Renal cortical epithelial cell (primary cell): ENCODE data around the gene ZMYM4. TPM values are rescaled to one million over a fixed set of nuclear protein-coding genes. Genes with fewer than 3 reads are reported as not detected.

Source experiments
- DNase-seq: peaks from one replicate; pipeline ENCODE4 v3.0.0-alpha.2; 2011; ENCODE audit warnings: low read depth
- total RNA-seq: library from RNA; depleted of rRNA; stranded (reverse); fragments of >200 nt; gene quantifications from 2 replicates; pipeline ENCODE4 v1.2.3, GENCODE V29; 2014

Gene ZMYM4
- total RNA-seq, 1 donor from 2014 or later, result 52.3 TPM

GRCh38 chr1:35406103-35406502 lies 137.6 kb downstream of the ZMYM4 start:
- DNase-seq, result no peak

- no peak for DNase-seq
These were observed 139.2 kb downstream of the ZMYM4 start for GRCh38 chr1:35407743-35408142.

- DNase-seq, result no peak
These were observed 140.4 kb downstream of the ZMYM4 start for GRCh38 chr1:35408925-35409324.

- no peak for DNase-seq
These were observed 157.6 kb downstream of the ZMYM4 start for GRCh38 chr1:35426097-35426586.

- no peak for DNase-seq
These were observed 159.9 kb downstream of the ZMYM4 start for GRCh38 chr1:35428360-35428759.

- DNase-seq, result no peak
These were observed 162.3 kb downstream of the ZMYM4 start for GRCh38 chr1:35430762-35431161.

GRCh38 chr1:35431173-35431599 lies 162.7 kb downstream of the ZMYM4 start:
- DNase-seq, result no peak

GRCh38 chr1:35432231-35432630 lies 163.7 kb downstream of the ZMYM4 start:
- DNase-seq, result no peak

GRCh38 chr1:35433714-35434113 lies 165.2 kb downstream of the ZMYM4 start:
- DNase-seq, result no peak

- DNase-seq, result no peak
These were observed 166.2 kb downstream of the ZMYM4 start for GRCh38 chr1:35434703-35435102.

- DNase-seq, result no peak
These were observed 167.6 kb downstream of the ZMYM4 start for GRCh38 chr1:35436078-35436477.

GRCh38 chr1:35437200-35437599 lies 168.7 kb downstream of the ZMYM4 start:
- no peak for DNase-seq

- no peak for DNase-seq
These were observed 171.1 kb downstream of the ZMYM4 start for GRCh38 chr1:35439626-35440025.

GRCh38 chr1:35441926-35442579 lies 173.5 kb downstream of the ZMYM4 start:
- no peak for DNase-seq

GRCh38 chr1:35442734-35443133 lies 174.2 kb downstream of the ZMYM4 start:
- DNase-seq, result no peak

GRCh38 chr1:35443768-35444518 lies 175.4 kb downstream of the ZMYM4 start:
- no peak for DNase-seq

- DNase-seq, result no peak
These were observed 175.9 kb downstream of the ZMYM4 start for GRCh38 chr1:35444519-35444774.

- no peak for DNase-seq
These were observed 178.8 kb downstream of the ZMYM4 start for GRCh38 chr1:35447278-35447677.

- DNase-seq, result peak; percentile 92
These were observed 179.9 kb downstream of the ZMYM4 start for GRCh38 chr1:35448344-35448801.

GRCh38 chr1:35449334-35450008 lies 181.0 kb downstream of the ZMYM4 start:
- peak; percentile 77 for DNase-seq

GRCh38 chr1:35451125-35451528 lies 182.6 kb downstream of the ZMYM4 start:
- peak; percentile 61 for DNase-seq

GRCh38 chr1:35452106-35452774 lies 183.7 kb downstream of the ZMYM4 start:
- peak; percentile 36 for DNase-seq
